GM21367 (cell line): Measurements from ENCODE around the gene TJP1.
"Not testable (repeated sequence)": the region's sequence is repeated elsewhere in the genome, so short reads cannot be mapped to it uniquely, and the experiment has no call there.

Source experiments
- ATAC-seq: cut with Tn5 transposase; IDR thresholded peaks from one replicate; pipeline ENCODE4 v1.9.1; 2021; ENCODE audit not compliant: unreplicated experiment

The TJP1 gene

GRCh38 chr15:29708519-29708918 lies 113.7 kb downstream of the TJP1 start:
- no peak for ATAC-seq

- no peak for ATAC-seq
Observed at GRCh38 chr15:29704950-29705597, 117.2 kb downstream of the TJP1 start.

- no peak for ATAC-seq
Observed at GRCh38 chr15:29701151-29701550, 121.1 kb downstream of the TJP1 start.

- ATAC-seq: no peak
Observed at GRCh38 chr15:29700296-29700695, 122.0 kb downstream of the TJP1 start.

- ATAC-seq: no peak
Observed at GRCh38 chr15:29699791-29700190, 122.5 kb downstream of the TJP1 start.

GRCh38 chr15:29698030-29698701 lies 124.1 kb downstream of the TJP1 start:
- ATAC-seq: no peak

GRCh38 chr15:29696950-29697738 lies 125.1 kb downstream of the TJP1 start:
- ATAC-seq: no peak

- ATAC-seq: not testable (repeated sequence)
Observed at GRCh38 chr15:29696506-29696905, 125.8 kb downstream of the TJP1 start.

- ATAC-seq: no peak
Observed at GRCh38 chr15:29695489-29696167, 126.6 kb downstream of the TJP1 start.

- ATAC-seq: no peak
Observed at GRCh38 chr15:29693225-29693624, 129.0 kb downstream of the TJP1 start.

GRCh38 chr15:29692527-29692926 lies 129.7 kb downstream of the TJP1 start:
- no peak for ATAC-seq

- no peak for ATAC-seq
Observed at GRCh38 chr15:29690765-29691475, 131.3 kb downstream of the TJP1 start.

GRCh38 chr15:29689287-29689986 lies 132.8 kb downstream of the TJP1 start:
- no peak for ATAC-seq

- ATAC-seq: no peak
Observed at GRCh38 chr15:29688506-29689286, 133.6 kb downstream of the TJP1 start.

- no peak for ATAC-seq
Observed at GRCh38 chr15:29687939-29688505, 134.2 kb downstream of the TJP1 start.

GRCh38 chr15:29687204-29687815 lies 135.0 kb downstream of the TJP1 start:
- no peak for ATAC-seq

GRCh38 chr15:29686445-29687203 lies 135.6 kb downstream of the TJP1 start:
- ATAC-seq: no peak

GRCh38 chr15:29686079-29686425 lies 136.2 kb downstream of the TJP1 start:
- ATAC-seq: no peak
